Stimulated activated naive CD4-positive, alpha-beta T cell (primary cell): ENCODE results near the gene XPOT.

Source experiments
- DNase-seq, 6 experiments: peaks; one replicate each; lab custom pipeline; 2025; lab: John Stamatoyannopoulos, UW

XPOT gene

GRCh38 chr12:64427988-64428387, 23.8 kb downstream of the XPOT start:
- DNase-seq = no peak

GRCh38 chr12:64428956-64429355, 24.8 kb downstream of the XPOT start:
- DNase-seq = no peak

GRCh38 chr12:64430886-64431285, 26.7 kb downstream of the XPOT start:
- DNase-seq = no peak

- DNase-seq = no peak
Observed at GRCh38 chr12:64431791-64432190, 27.6 kb downstream of the XPOT start.

- no peak for DNase-seq
Observed at GRCh38 chr12:64433915-64434314, 29.7 kb downstream of the XPOT start.

GRCh38 chr12:64440100-64440499, 35.9 kb downstream of the XPOT start:
- no peak for DNase-seq

GRCh38 chr12:64445490-64445889, 41.3 kb downstream of the XPOT start:
- DNase-seq = no peak

DNA sequence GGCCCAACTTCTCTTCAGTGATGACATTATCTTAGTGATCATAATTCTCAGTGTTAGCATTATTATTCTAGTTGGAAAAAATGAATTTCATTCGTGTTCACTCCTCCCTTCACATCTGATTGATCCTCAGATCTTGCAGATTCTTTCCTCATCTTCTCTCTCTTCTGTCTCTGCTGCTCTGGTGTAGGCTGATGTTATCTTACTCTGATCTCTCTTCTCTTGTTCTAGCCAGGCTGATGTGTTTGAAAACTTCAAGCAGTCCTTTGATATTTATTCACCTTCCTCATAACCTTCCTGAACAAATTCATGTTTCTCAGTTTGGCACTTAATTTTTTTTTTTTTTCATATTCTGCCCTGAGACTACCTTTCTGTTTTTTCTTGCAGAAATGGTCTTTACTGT, 42.1 kb downstream of the XPOT start:
- DNase-seq = no peak

DNA sequence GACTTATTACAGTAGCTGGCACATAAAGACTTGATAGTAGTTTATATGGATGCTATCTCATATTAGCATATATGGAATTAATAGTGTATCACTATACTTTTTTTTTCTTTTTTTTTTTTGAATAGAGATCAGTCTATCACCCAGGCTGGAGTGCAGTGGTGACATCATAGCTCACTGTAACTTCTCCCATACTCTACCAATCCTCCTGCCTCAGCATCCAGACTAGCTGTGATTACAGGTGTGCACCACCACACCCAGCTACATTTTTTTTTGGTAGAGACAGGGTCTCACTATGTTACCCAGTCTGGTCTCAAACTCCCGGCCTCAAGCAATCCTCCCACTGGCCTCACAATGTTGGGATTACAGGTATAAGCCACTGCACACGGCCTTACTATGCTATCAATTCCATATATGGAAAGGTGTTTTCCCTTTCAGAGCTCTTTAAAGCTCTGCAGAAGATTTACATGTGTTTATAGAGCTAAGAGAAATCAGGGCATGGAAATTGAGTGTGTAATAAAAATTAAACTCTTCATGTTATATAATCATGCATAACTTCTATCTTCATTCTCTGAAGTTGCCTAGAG, 46.0 kb downstream of the XPOT start:
- DNase-seq = no peak

- DNase-seq = peak in 1 of 6 experiments; percentile 4
Observed at GRCh38 chr12:64450711-64451486, 46.7 kb downstream of the XPOT start.

DNA sequence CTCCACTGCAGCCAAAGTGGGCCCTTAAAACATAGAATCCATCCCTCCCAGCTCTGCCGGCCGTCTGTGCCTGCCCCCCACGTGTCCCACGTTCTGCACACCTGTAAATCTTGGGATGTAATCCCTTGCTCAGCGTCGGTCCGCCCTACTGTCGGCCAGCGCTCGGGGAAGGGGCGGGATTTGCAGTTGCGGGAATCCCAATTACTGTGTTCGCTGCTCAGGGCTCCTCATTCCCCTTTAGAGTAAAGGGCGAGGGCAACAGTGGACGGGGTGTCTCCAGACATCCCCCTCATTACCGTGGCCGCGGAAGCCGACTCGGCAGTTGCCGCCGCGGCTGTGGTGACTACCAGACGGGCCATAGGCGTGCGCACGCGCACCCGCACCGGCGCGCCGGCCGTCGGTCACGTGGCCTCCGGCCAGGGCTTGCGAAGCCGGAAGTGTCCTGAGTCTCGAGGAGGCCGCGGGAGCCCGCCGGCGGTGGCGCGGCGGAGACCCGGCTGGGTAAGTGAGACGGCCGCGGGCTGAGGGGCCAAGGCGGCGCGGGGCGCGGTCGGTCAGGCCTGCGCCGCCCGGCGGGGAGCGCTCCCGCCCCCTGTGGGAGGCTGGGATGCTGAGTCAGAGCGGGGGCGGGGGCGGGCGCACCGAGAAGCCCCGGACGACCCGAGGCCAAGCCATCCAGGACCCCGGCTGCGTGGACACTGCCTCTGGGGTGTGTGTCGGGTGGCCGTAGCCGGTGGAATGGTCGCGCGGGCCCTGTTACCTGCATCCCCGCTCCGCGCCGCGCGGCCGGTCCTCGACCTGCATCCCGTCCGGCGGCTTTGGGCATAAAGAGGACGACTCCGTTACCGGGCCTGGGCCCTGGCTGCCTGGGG, 47.7 kb downstream of the XPOT start, which contains the start of gene TBK1:
TBK1 (plus strand) TSS at position 434 of the 872 bp plus-strand sequence. CDS start 3,751 bp downstream, outside the sequence.
- peak; percentile 18 to 54 (median 36) for DNase-seq

DNA sequence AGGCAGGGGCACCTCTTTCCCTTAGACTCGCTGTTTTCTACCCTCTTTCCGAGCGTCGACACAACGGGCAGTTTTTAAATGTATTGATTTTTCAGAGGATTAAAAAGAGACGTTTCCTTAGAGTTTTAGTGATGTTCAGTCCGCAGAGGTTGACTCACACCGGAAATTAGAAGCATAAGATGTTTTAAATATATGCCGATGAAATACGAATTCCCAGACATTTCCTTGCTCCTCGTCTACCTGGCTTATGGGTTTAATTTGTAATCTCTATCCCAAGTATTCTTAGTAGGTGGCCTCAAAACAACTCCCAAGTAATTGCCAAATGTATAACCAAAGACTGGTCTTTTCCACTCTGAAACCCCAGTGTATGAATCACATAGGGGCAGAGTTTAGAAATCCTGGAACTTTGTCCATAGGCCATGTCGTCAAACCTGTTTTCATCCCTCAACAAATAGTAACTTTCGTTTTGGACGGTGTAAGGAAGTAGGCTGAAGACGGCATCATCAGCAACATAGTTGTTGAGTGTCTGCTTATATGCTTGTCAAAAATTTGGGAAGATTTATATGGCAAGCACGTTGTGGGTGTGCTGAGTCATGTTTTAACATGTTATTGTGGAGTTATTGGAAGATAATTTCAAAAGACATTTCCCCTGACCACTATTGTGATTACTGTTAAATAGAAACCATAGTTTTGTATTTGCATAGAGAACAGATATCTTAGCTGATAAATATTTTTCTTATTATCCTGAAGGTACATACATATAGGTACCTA, 48.6 kb downstream of the XPOT start:
- peak in 1 of 6 experiments; percentile 45 for DNase-seq

DNA sequence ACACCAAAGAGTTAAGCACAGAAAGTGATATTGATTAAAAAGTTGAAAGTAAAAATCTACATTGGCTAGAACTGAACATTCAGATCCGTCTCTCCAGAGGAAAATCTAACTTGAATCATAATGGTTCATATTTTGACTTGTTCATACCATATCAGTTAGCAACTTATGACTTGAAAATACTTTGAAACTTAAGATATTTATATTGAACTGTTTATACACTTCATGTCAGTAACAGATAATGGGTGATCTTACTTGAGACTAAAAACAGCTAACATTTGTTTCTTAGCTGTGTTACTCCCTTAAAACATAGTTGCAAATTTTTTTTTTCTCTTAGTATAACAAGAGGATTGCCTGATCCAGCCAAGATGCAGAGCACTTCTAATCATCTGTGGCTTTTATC, 51.3 kb downstream of the XPOT start:
- DNase-seq = no peak

GRCh38 chr12:64456119-64456518, 51.9 kb downstream of the XPOT start:
- no peak for DNase-seq

- DNase-seq = no peak
Observed at GRCh38 chr12:64457032-64457431, 52.8 kb downstream of the XPOT start.

DNA sequence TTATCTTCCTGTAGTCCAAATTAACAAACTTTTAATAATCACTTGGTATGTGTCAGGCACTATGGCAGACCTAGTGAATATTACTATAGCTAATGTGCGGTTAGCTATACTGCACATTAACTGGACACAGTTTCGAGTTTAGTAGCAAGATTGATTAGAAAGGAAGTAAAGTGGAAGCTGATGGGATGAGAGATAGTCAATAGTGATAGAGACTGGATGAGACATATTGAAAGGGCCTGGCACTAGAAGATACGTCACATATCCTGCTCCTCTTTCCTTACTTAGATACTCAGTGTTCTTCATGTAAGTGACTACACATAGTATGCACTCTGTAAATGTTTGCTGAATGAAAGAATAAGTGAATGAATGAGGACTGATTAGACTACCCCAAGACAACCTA, 53.3 kb downstream of the XPOT start:
- DNase-seq = no peak

DNA sequence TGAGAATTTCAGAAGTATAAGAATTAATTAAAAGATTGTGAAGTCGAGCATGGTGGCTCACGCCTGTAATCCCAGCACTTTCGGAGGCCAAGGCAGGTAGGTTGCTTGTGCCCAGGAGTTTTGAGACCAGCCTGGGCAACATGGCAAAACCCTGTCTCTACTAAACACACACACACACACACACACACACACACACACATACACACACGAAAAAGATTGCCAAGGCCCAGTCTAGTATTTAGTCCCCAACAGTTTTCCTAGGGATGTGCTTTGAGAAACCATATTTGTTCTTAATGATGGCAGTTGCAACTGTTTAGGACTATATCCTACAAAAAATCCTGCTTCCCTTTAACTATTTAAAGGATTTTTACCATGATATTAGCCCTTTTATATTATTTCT, 53.7 kb downstream of the XPOT start:
- no peak for DNase-seq

GRCh38 chr12:64459394-64459891, 55.3 kb downstream of the XPOT start:
- peak in 1 of 6 experiments; percentile 33 for DNase-seq

GRCh38 chr12:64461634-64462414, 57.6 kb downstream of the XPOT start:
- DNase-seq = no peak

GRCh38 chr12:64466178-64466577, 62.0 kb downstream of the XPOT start:
- no peak for DNase-seq

DNA sequence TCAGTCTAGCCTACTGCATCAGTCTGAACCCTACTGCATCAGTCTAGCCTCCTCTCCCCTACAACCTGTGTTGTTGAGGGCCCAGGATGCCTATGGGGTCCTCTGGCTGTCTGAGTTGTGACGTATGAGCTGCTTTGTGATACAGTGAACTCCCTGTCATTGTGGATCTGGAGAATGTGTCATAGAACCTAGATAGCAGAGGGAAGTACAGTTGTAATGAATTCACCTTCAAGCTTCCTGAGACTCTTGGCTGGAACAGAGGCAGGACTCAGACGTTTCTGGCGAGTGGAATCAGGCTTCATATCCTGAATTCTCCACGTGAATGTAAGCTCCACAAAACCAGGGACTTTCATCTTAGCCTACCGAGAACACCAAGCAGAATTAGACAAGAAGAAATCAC, 64.8 kb downstream of the XPOT start:
- no peak for DNase-seq
